ENCODE measurements around the gene RPL22. TPM values are rescaled to one million over a fixed set of nuclear protein-coding genes. Genes with fewer than 3 reads are reported as not detected.

RPL22 gene
- total and polyA plus RNA-seq, 2 of the 8 experiments (the other 6 are each of a cell fraction or from before 2014, with no cell fraction given) = 133 to 521 TPM

DNA sequence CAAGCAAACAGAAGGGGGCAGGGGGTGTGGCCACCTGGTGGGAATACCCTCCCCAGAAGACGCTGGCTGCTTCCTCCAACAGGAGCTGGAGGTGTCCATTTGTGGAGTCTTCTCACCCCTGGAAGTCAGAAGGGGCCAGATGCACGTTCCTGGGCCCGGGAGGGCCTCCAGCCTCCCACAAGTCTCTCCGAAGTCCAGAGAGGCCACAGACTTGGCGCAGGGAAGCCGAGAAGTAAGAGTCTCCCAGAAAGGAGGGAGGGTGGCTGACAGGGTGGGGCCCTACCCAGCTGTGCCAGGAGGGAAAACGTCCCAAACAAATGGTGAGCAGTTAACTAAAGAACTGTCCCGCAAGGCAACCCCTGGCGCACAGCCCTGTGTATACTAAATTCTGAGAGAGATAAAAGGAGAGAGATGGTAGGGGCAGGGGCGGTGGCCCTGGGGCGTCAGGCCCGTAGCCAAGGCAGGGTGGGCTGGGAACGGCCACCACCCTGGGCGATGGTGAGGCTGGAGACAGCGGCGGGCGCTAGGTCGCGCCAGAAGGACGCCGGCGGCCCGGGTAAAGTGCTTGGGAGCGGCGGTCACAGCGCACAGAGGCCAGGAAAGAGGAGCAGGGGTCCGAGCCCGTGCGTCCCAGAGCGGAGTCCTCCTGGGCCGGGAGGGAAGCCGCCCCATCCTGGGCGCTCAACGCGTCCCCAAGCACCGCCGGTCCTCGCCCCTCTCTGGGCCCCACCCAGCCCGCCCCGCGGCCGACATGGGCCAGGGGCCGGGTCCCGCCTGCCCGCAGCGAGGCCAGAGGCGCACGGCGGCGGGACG is 20.4 kb downstream of the RPL22 start (continued):
- TF ChIP-seq SUZ12 (IDR thresholded peaks at IDR 0.05; ENCODE audit: low read length) (peak; percentile 66), CREB1 (IDR thresholded peaks at IDR 0.05) (no peak), EGR1 (IDR thresholded peaks at IDR 0.05; ENCODE audit: borderline replicate concordance, low read depth, low read length) (no peak), RAD21 (IDR thresholded peaks at IDR 0.05 in 1 of 2, conservative IDR thresholded peaks at IDR 0.05 in 1 of 2; ENCODE audit: low read depth in 2 of 2, low read length in 2 of 2) (peak in 1 of 2 experiments; percentile 3; a peak in 1 of 4 replicates), RBBP5 (IDR thresholded peaks at IDR 0.05; ENCODE audit: borderline replicate concordance, low read depth, low read length) (0 out of 2 replicates have a peak, but pooled peaks have one; percentile 2), GABPA (IDR thresholded peaks at IDR 0.05; ENCODE audit: borderline replicate concordance, insufficient read depth, low read length) (peak; percentile 40; the same call in 1 of the 2 replicates), HDAC6 (IDR thresholded peaks at IDR 0.05; ENCODE audit: low read depth, low read length) (no peak), TBP (IDR thresholded peaks at IDR 0.05; ENCODE audit: low read depth, low read length) (no peak), ZNF274 (IDR thresholded peaks at IDR 0.05; ENCODE audit: borderline replicate concordance, extremely low read depth, low read length) (no peak), SIRT6 (IDR thresholded peaks at IDR 0.05; ENCODE audit: low read length) (no peak), SIN3A (conservative IDR thresholded peaks at IDR 0.05 in 1 of 2, IDR thresholded peaks at IDR 0.05 in 1 of 2; ENCODE audit: low read depth in 1 of 2, low read length in 2 of 2) (no peak; a peak in 1 of 4 replicates), FOSL1 (IDR thresholded peaks at IDR 0.05; ENCODE audit: insufficient read depth, low read depth, low read length) (no peak)
